ENCODE data around the gene B4GALNT1. TPM values are rescaled to one million over a fixed set of nuclear protein-coding genes. Genes with fewer than 3 reads are reported as not detected.

Gene B4GALNT1
- total and polyA plus RNA-seq, 9 of the 15 experiments (the other 6 are each of a cell fraction or from before 2014, with no cell fraction given): 1.0 to 32.2 (median 9.8) TPM

- TF ChIP-seq UBTF (IDR thresholded peaks at IDR 0.05; ENCODE audit: borderline replicate concordance in 1 of 2, low read depth in 2 of 2, low read length in 2 of 2) (no peak), CHAMP1 (IDR thresholded peaks at IDR 0.05) (no peak), NCOA2 (IDR thresholded peaks at IDR 0.05; ENCODE audit: partially characterized antibody in 2 of 2) (no peak), JUND (IDR thresholded peaks at IDR 0.05; ENCODE audit: borderline replicate concordance, low read depth, low read length) (0 out of 2 replicates have a peak, but pooled peaks have one; percentile 53), JUND (tag; IDR thresholded peaks at IDR 0.05; ENCODE audit: borderline replicate concordance, low read depth, low read length) (peak; percentile 28; the same call in 1 of the 3 replicates), HOXB6 (CRISPR knock-in tag; IDR thresholded peaks at IDR 0.05; ENCODE audit: borderline replicate concordance) (no peak), KHSRP (IDR thresholded peaks at IDR 0.05) (no peak), ZNF609 (CRISPR knock-in tag; IDR thresholded peaks at IDR 0.05; ENCODE audit: borderline replicate concordance) (no peak), ZNF655 (CRISPR knock-in tag; IDR thresholded peaks at IDR 0.05) (no peak), MEF2A (IDR thresholded peaks at IDR 0.05; ENCODE audit: control insufficient read depth, low read depth, low read length) (no peak), ZNF668 (CRISPR knock-in tag; IDR thresholded peaks at IDR 0.05) (no peak), ZKSCAN8 (CRISPR knock-in tag; IDR thresholded peaks at IDR 0.05) (no peak), CHD1 (IDR thresholded peaks at IDR 0.05; ENCODE audit: low read length) (no peak), CBX8 (IDR thresholded peaks at IDR 0.05; ENCODE audit: borderline replicate concordance, extremely low read depth, low read depth, low read length, poor library complexity, severe bottlenecking) (no peak), DIDO1 (tag; IDR thresholded peaks at IDR 0.05; ENCODE audit: low read depth) (no peak)
These were observed 11.3 kb downstream of the B4GALNT1 start (continued) for GRCh38 chr12:57621497-57622292.
